Measurements from ENCODE around the gene MAP3K6. TPM values are rescaled to one million over a fixed set of nuclear protein-coding genes. Genes with fewer than 3 reads are reported as not detected.
"Not testable (repeated sequence)": the region's sequence is repeated elsewhere in the genome, so short reads cannot be mapped to it uniquely, and the experiment has no call there.

The MAP3K6 gene
- total and polyA plus RNA-seq, 3 experiments from 2014 or later: 6.0 to 7.1 (median 6.9) TPM

GRCh38 chr1:27391511-27392095, 24.8 kb upstream of the MAP3K6 start:
- CTCF ChIA-PET: interaction anchor here (0.7 to 10.2 kb wide), 7 partner anchors 9 to 400 kb away, joined by 3 to 205 read pairs (median 5); partner anchors contain the start of gene CD164L2
- Mint-ChIP-seq H3K4me1 (peaks cover 15 to 22% (median 21%) of the 10 kb centered on the region in 3 donors), H3K4me3 (peak overlapping the region; percentile 30 to 88 (median 84)), H3K36me3 (no peaks in the 10 kb centered on the region), H3K27me3 (peaks cover 1 to 12% of the 10 kb centered on the region in 2 donors), H3K9me3 (no peaks in the 10 kb centered on the region), H3K27ac (peak overlapping the region in 7 of 8 donors; percentile 0 to 95 (median 93))
- POLR2A ChIA-PET: interaction anchor here (1.3 kb wide), 1 partner anchor 69 kb away, joined by 4 read pairs; no protein-coding TSS in a partner anchor
- H3K36me3 ChIP-seq (ENCODE audit: insufficient read depth, low read length): no peaks in the 10 kb centered on the region
- no peaks in the 10 kb centered on the region for H3K27me3 ChIP-seq (ENCODE audit: insufficient read depth, low read length, poor library complexity, severe bottlenecking)
- no peaks in the 10 kb centered on the region for H3K9me3 ChIP-seq (ENCODE audit: low read length)
- H3K4me1 ChIP-seq (ENCODE audit: insufficient read depth, low read length): peaks cover 17% of the 10 kb centered on the region
- no peak overlapping the region for H3K27ac ChIP-seq (ENCODE audit: low read depth, low read length)
- DNase-seq: peak in 2 of 5 donors; percentile 14 to 59
- H3K4me3 ChIP-seq (ENCODE audit: low read length): peak overlapping the region; percentile 59

GRCh38 chr1:27388337-27389005, 21.7 kb upstream of the MAP3K6 start:
- ChIA-PET POLR2A (interaction anchor here (0.7 to 1.3 kb wide), 2 partner anchors 22 to 105 kb away, joined by 4 read pairs; no protein-coding TSS in a partner anchor), CTCF (interaction anchor here (0.6 to 10.2 kb wide), 16 partner anchors 8 to 232 kb away, joined by 3 to 205 read pairs (median 5); no protein-coding TSS in a partner anchor)
- DNase-seq: peak; percentile 58 to 82 (median 64)
- Mint-ChIP-seq H3K36me3 (no peaks in the 10 kb centered on the region), H3K27ac (peak overlapping the region in 1 of 8 donors; percentile 75), H3K4me3 (no peak overlapping the region), H3K27me3 (peaks cover 3 to 16% of the 10 kb centered on the region in 2 donors), H3K4me1 (peaks cover 9 to 13% (median 11%) of the 10 kb centered on the region in 3 donors), H3K9me3 (no peaks in the 10 kb centered on the region)
- no peaks in the 10 kb centered on the region for H3K27me3 ChIP-seq (ENCODE audit: insufficient read depth, low read length, poor library complexity, severe bottlenecking)
- no peak overlapping the region for H3K27ac ChIP-seq (ENCODE audit: low read depth, low read length)
- H3K4me3 ChIP-seq (ENCODE audit: low read length): no peak overlapping the region
- H3K9me3 ChIP-seq (ENCODE audit: low read length): no peaks in the 10 kb centered on the region
- H3K36me3 ChIP-seq (ENCODE audit: insufficient read depth, low read length): no peaks in the 10 kb centered on the region
- peaks cover 8% of the 10 kb centered on the region for H3K4me1 ChIP-seq (ENCODE audit: insufficient read depth, low read length)

- not testable (repeated sequence) for H3K4me3 ChIP-seq (ENCODE audit: low read length); H3K36me3 ChIP-seq (ENCODE audit: insufficient read depth, low read length); H3K9me3 ChIP-seq (ENCODE audit: low read length); H3K4me3 Mint-ChIP-seq; H3K4me1 Mint-ChIP-seq; H3K4me1 ChIP-seq (ENCODE audit: insufficient read depth, low read length); H3K27ac ChIP-seq (ENCODE audit: low read depth, low read length); H3K36me3 Mint-ChIP-seq; H3K27ac Mint-ChIP-seq; H3K27me3 ChIP-seq (ENCODE audit: insufficient read depth, low read length, poor library complexity, severe bottlenecking); H3K9me3 Mint-ChIP-seq; DNase-seq
- ChIA-PET POLR2A (interaction anchor here (0.5 kb wide), 1 partner anchor 278 kb away, joined by 3 read pairs; no protein-coding TSS in a partner anchor), CTCF (interaction anchor here (1.3 to 10.2 kb wide), 3 partner anchors 11 to 86 kb away, joined by 3 to 205 read pairs (median 16); no protein-coding TSS in a partner anchor)
- H3K27me3 Mint-ChIP-seq: peaks cover 2 to 12% of the 10 kb centered on the region in 2 donors
Observed at GRCh38 chr1:27384797-27385196, 18.0 kb upstream of the MAP3K6 start.

GRCh38 chr1:27383661-27384060, 16.9 kb upstream of the MAP3K6 start:
- no peaks in the 10 kb centered on the region for H3K36me3 ChIP-seq (ENCODE audit: insufficient read depth, low read length)
- Mint-ChIP-seq H3K36me3 (no peaks in the 10 kb centered on the region), H3K27me3 (peaks cover 2 to 11% of the 10 kb centered on the region in 2 donors), H3K27ac (no peak overlapping the region), H3K9me3 (no peaks in the 10 kb centered on the region), H3K4me1 (peaks cover 0 to 2% (median 2%) of the 10 kb centered on the region in 3 donors), H3K4me3 (no peak overlapping the region)
- H3K27me3 ChIP-seq (ENCODE audit: insufficient read depth, low read length, poor library complexity, severe bottlenecking): no peaks in the 10 kb centered on the region
- POLR2A ChIA-PET: no interaction called here
- H3K9me3 ChIP-seq (ENCODE audit: low read length): no peaks in the 10 kb centered on the region
- no peaks in the 10 kb centered on the region for H3K4me1 ChIP-seq (ENCODE audit: insufficient read depth, low read length)
- no peak overlapping the region for H3K4me3 ChIP-seq (ENCODE audit: low read length)
- CTCF ChIA-PET: interaction anchor here (1.3 to 10.2 kb wide), 4 partner anchors 12 to 85 kb away, joined by 3 to 205 read pairs (median 18); no protein-coding TSS in a partner anchor
- DNase-seq: no peak
- no peak overlapping the region for H3K27ac ChIP-seq (ENCODE audit: low read depth, low read length)

- H3K27me3 Mint-ChIP-seq: peaks cover 2 to 8% of the 10 kb centered on the region in 2 donors
- H3K9me3 Mint-ChIP-seq: no peaks in the 10 kb centered on the region
- ChIA-PET CTCF (interaction anchor here (1.0 to 10.2 kb wide), 8 partner anchors 9 to 85 kb away, joined by 3 to 205 read pairs (median 4); partner anchors contain the start of gene MAP3K6), POLR2A (interaction anchor here (0.6 kb wide), 1 partner anchor 82 kb away, joined by 3 read pairs; no protein-coding TSS in a partner anchor)
- H3K9me3 ChIP-seq (ENCODE audit: low read length): no peaks in the 10 kb centered on the region
- H3K27ac Mint-ChIP-seq: no peak within 1 kb of the TSS
- H3K36me3 Mint-ChIP-seq: no peaks in the 10 kb centered on the region
- no peak within 1 kb of the TSS for H3K4me3 Mint-ChIP-seq
- no peaks in the 10 kb centered on the region for H3K36me3 ChIP-seq (ENCODE audit: insufficient read depth, low read length)
- peak in 3 of 5 donors; percentile 27 to 60 (median 36) for DNase-seq
- no peaks in the 10 kb centered on the region for H3K27me3 ChIP-seq (ENCODE audit: insufficient read depth, low read length, poor library complexity, severe bottlenecking)
- H3K27ac ChIP-seq (ENCODE audit: low read depth, low read length): no peak within 1 kb of the TSS
- H3K4me1 ChIP-seq (ENCODE audit: insufficient read depth, low read length): no peaks in the 10 kb centered on the region
- H3K4me3 ChIP-seq (ENCODE audit: low read length): no peak within 1 kb of the TSS
- H3K4me1 Mint-ChIP-seq: no peaks in the 10 kb centered on the region
Observed at GRCh38 chr1:27383039-27383605, 16.4 kb upstream of the MAP3K6 start, which contains the start of gene CD164L2. TSS of gene CD164L2 (minus strand) at chr1:27383333. CDS start at chr1:27383239, 94 bp downstream.

- Histone ChIP-seq H3K9me3 (ENCODE audit: low read length) (no peaks in the 10 kb centered on the region), H3K4me1 (ENCODE audit: insufficient read depth, low read length) (no peaks in the 10 kb centered on the region), H3K27me3 (ENCODE audit: insufficient read depth, low read length, poor library complexity, severe bottlenecking) (no peaks in the 10 kb centered on the region), H3K27ac (ENCODE audit: low read depth, low read length) (no peak overlapping the region), H3K4me3 (ENCODE audit: low read length) (no peak overlapping the region), H3K36me3 (ENCODE audit: insufficient read depth, low read length) (no peaks in the 10 kb centered on the region)
- H3K4me3 Mint-ChIP-seq: no peak overlapping the region
- POLR2A ChIA-PET: no interaction called here
- no peak overlapping the region for H3K27ac Mint-ChIP-seq
- peaks cover 3 to 8% of the 10 kb centered on the region in 2 donors for H3K27me3 Mint-ChIP-seq
- DNase-seq: no peak
- H3K4me1 Mint-ChIP-seq: no peaks in the 10 kb centered on the region
- H3K9me3 Mint-ChIP-seq: no peaks in the 10 kb centered on the region
- CTCF ChIA-PET: interaction anchor here (1.0 to 10.2 kb wide), 10 partner anchors 10 to 226 kb away, joined by 3 to 205 read pairs (median 4); partner anchors contain the start of gene MAP3K6
- no peaks in the 10 kb centered on the region for H3K36me3 Mint-ChIP-seq
Observed at GRCh38 chr1:27381969-27382762, 15.4 kb upstream of the MAP3K6 start.
